Liver (tissue), 9 donors: ENCODE measurements around the gene EGR2. TPM values are rescaled to one million over a fixed set of nuclear protein-coding genes. Genes with fewer than 3 reads are reported as not detected.

Experiments used
- DNase-seq: peaks from one replicate; pipeline ENCODE4 v3.0.0-alpha.2; 2017; ENCODE audit warnings: low spot score
- H3K27ac ChIP-seq, 2 donors: one replicate each; pipeline ENCODE4 v1.7.0; 2013; ENCODE audit warnings: inconsistent platforms in 2 of 2, low read length in 2 of 2, control low read depth in 1 of 2, low read depth in 1 of 2, mild to moderate bottlenecking in 1 of 2
- H3K27me3 ChIP-seq, 4 donors: one replicate each; pipeline versions ENCODE4 v1.6.1 to v1.7.0; 2013; ENCODE audit warnings: low read length in 3 of 4, inconsistent platforms in 1 of 4, mild to moderate bottlenecking in 1 of 4, moderate library complexity in 1 of 4; ENCODE audit not compliant: control insufficient read depth in 4 of 4, insufficient read depth in 4 of 4
- H3K36me3 ChIP-seq, 4 donors: one replicate each; pipeline versions ENCODE4 v1.6.1 to v1.7.0; 2013; ENCODE audit warnings: low read length in 3 of 4, mild to moderate bottlenecking in 3 of 4, low read depth in 1 of 4, moderate library complexity in 1 of 4; ENCODE audit not compliant: control insufficient read depth in 4 of 4, insufficient read depth in 3 of 4
- H3K4me1 ChIP-seq, 4 donors: one replicate each; pipeline versions ENCODE4 v1.6.1 to v1.7.0; 2013; ENCODE audit warnings: low read length in 3 of 4, mild to moderate bottlenecking in 3 of 4, moderate library complexity in 1 of 4; ENCODE audit not compliant: control insufficient read depth in 4 of 4, insufficient read depth in 4 of 4
- H3K4me3 ChIP-seq, 3 donors: one replicate each; pipeline versions ENCODE4 v1.6.1 to v1.7.0; 2013; ENCODE audit warnings: low read length in 3 of 3, control low read depth in 1 of 3, low read depth in 1 of 3, mild to moderate bottlenecking in 1 of 3
- H3K9ac ChIP-seq, 2 donors: one replicate each; pipeline ENCODE4 v1.7.0; 2013; ENCODE audit warnings: low read length in 2 of 2, mild to moderate bottlenecking in 2 of 2, moderate library complexity in 2 of 2, control low read depth in 1 of 2, low read depth in 1 of 2
- H3K9me3 ChIP-seq, 4 donors: one replicate each; pipeline versions ENCODE4 v1.6.1 to v1.7.0; 2013; ENCODE audit warnings: low read length in 3 of 4; ENCODE audit not compliant: control insufficient read depth in 4 of 4
- ATF3 ChIP-seq: IDR thresholded peaks from 2 replicates; pipeline ENCODE4 v1.6.1; 2016; ENCODE audit warnings: antibody characterized with exemption
- CTCF ChIP-seq: fragments of 150-350 bp; IDR thresholded peaks from 2 replicates; pipeline ENCODE4 v1.5.1; 2017; ENCODE audit warnings: improper control_type of control experiment, low read depth, low read length; ENCODE audit not compliant: missing input control
- EGR1 ChIP-seq, 2 donors: IDR thresholded peaks; 2 replicates each; pipeline ENCODE4 v1.6.1; 2016 to 2018; ENCODE audit warnings: antibody characterized with exemption in 2 of 2, low read depth in 2 of 2
- FOXA2 ChIP-seq: IDR thresholded peaks from 2 replicates; pipeline ENCODE4 v1.6.1; 2016; ENCODE audit warnings: antibody characterized with exemption
- GABPA ChIP-seq, 2 donors: IDR thresholded peaks in 1 of 2; conservative IDR thresholded peaks in 1 of 2; 2 replicates each; pipeline ENCODE4 v1.6.1; 2016; ENCODE audit warnings: antibody characterized with exemption in 2 of 2, mild to moderate bottlenecking in 1 of 2, moderate library complexity in 1 of 2
- HNF4A ChIP-seq, 2 donors: conservative IDR thresholded peaks; 2 replicates each; pipeline ENCODE4 v1.6.1; 2016; ENCODE audit warnings: antibody characterized with exemption in 2 of 2, mild to moderate bottlenecking in 2 of 2
- MAX ChIP-seq: IDR thresholded peaks from 2 replicates; pipeline ENCODE4 v1.6.1; 2016; ENCODE audit warnings: antibody characterized with exemption
- NR2F2 ChIP-seq: IDR thresholded peaks from 2 replicates; pipeline ENCODE4 v1.6.1; 2016; ENCODE audit warnings: antibody characterized with exemption
- REST ChIP-seq: IDR thresholded peaks from 2 replicates; pipeline ENCODE4 v1.6.1; 2016; ENCODE audit warnings: antibody characterized with exemption, mild to moderate bottlenecking
- SP1 ChIP-seq: IDR thresholded peaks from 2 replicates; pipeline ENCODE4 v1.6.1; 2018; ENCODE audit warnings: antibody characterized with exemption, mild to moderate bottlenecking
- TAF1 ChIP-seq: conservative IDR thresholded peaks from 2 replicates; pipeline ENCODE4 v1.6.1; 2016; ENCODE audit warnings: antibody characterized with exemption, mild to moderate bottlenecking
- ZBTB33 ChIP-seq: IDR thresholded peaks from 2 replicates; pipeline ENCODE4 v1.6.1; 2016; ENCODE audit warnings: antibody characterized with exemption
- WGBS: extraction: QIAGEN DNeasy Blood & Tissue Kit; methylation state at CpG from one replicate; pipeline ENCODE4 v1.1.7; 2013; 5-methylcytosine and 5-hydroxymethylcytosine counted together
- polyA plus RNA-seq, 2 donors: library from polyadenylated mRNA; stranded (reverse) in 1 of 2; unstranded in 1 of 2; fragments of 200-250 nt in 1 of 2; fragments of >200 nt in 1 of 2; fragmentation: Nextera tagmentation in 1 of 2; extraction: Ambion mirVana in 1 of 2; gene quantifications; one replicate each; pipeline versions ENCODE4 v1.2.1 to v1.2.3, GENCODE V29; 2013 to 2015
- total RNA-seq, 2 donors: library from RNA; depleted of rRNA; stranded (reverse); fragments of >200 nt; gene quantifications; one replicate each; pipeline ENCODE4 v1.2.3, GENCODE V29; 2014
- donor health status: healthy.
- donor health status: healthy.
- donor health status: healthy.
- donor health status: healthy.
- donor health status: healthy.

The EGR2 gene
- total and polyA plus RNA-seq, 4 donors, result 0.17 to 0.76 (median 0.23) TPM

- Histone ChIP-seq H3K4me1 (no peaks in the 10 kb centered on the region), H3K27ac (no peak overlapping the region), H3K36me3 (no peaks in the 10 kb centered on the region), H3K9ac (no peak overlapping the region), H3K27me3 (peaks cover 0 to 7% (median 0%) of the 10 kb centered on the region in 4 donors), H3K9me3 (peaks cover 0 to 2% (median under 1%) of the 10 kb centered on the region in 4 donors), H3K4me3 (no peak overlapping the region)
- no peak for DNase-seq
- 72% methylated on average over 5 of the region's 5 CpGs for WGBS
- no peak for TF ChIP-seq GABPA (IDR thresholded peaks at IDR 0.05 in 1 of 2, conservative IDR thresholded peaks at IDR 0.05 in 1 of 2)
- no peak for TF ChIP-seq EGR1 (IDR thresholded peaks at IDR 0.05; ENCODE audit: low read depth in 2 of 2)
- TF ChIP-seq ATF3, result no peak
- TF ChIP-seq CTCF, result no peak
- TF ChIP-seq REST, result no peak
- TF ChIP-seq HNF4A (conservative IDR thresholded peaks at IDR 0.05), result no peak
- no peak for TF ChIP-seq MAX
- no peak for TF ChIP-seq NR2F2
- TF ChIP-seq ZBTB33, result no peak
- TF ChIP-seq TAF1, result no peak
- no peak for TF ChIP-seq SP1
These were observed 37.5 kb upstream of the EGR2 start for GRCh38 chr10:62853710-62854109.

- WGBS, result 63% methylated on average over 6 of the region's 6 CpGs
- no peak overlapping the region for H3K27ac ChIP-seq
- H3K4me3 ChIP-seq, result no peak overlapping the region
- no peak overlapping the region for H3K9ac ChIP-seq
- H3K27me3 ChIP-seq, result peaks cover 0 to 7% (median 0%) of the 10 kb centered on the region in 4 donors
- no peaks in the 10 kb centered on the region for H3K4me1 ChIP-seq
- peaks cover 0 to 4% (median 2%) of the 10 kb centered on the region in 4 donors for H3K9me3 ChIP-seq
- no peaks in the 10 kb centered on the region for H3K36me3 ChIP-seq
- TF ChIP-seq FOXA2, result no peak
- DNase-seq, result no peak
These were observed 37.0 kb upstream of the EGR2 start for GRCh38 chr10:62852961-62853702.
